ENCODE measurements around the gene RASAL3.

RASAL3 gene

DNA sequence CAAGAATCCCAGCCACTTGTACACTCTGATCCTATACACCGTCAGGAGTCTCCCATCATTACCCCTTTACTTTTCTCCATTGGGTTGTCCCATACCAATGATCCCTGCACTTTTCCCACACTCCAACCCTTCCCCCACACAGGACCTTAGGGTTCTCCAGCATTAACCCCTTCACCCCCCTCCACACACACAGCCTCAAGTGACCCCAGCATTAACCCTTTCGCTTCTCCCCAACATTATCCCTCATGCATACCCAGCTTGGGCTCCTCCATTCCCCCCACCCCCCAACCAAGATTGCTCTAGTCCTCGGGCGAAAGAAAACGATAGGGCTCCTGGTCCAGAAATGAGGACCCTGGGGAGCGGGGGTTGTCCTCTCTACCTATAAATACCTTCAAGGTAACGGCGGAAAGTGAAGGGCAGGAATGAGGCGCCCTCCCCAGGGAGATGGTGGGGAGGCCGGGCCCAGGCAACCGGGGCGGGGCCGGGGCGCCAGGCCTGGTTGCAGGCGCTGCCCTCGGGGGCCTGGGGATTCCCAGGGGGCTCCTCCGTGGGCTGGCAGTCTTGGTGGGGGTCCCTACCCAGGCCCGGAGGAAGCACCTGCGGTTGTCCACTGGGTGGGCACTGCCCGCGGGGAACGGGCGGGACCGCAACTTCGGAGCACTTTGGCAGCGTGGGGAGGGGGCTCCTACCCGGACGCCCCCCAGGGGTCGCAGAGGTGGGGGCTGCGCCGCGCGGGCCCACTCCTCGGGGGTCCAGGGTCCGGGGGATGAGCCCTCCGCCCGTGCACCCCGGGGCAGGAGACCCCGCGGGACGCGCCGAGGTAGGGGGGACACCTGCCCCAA is 15.3 kb downstream of the RASAL3 start:
- DNase-seq (ENCODE audit: low read depth), result no peak

DNA sequence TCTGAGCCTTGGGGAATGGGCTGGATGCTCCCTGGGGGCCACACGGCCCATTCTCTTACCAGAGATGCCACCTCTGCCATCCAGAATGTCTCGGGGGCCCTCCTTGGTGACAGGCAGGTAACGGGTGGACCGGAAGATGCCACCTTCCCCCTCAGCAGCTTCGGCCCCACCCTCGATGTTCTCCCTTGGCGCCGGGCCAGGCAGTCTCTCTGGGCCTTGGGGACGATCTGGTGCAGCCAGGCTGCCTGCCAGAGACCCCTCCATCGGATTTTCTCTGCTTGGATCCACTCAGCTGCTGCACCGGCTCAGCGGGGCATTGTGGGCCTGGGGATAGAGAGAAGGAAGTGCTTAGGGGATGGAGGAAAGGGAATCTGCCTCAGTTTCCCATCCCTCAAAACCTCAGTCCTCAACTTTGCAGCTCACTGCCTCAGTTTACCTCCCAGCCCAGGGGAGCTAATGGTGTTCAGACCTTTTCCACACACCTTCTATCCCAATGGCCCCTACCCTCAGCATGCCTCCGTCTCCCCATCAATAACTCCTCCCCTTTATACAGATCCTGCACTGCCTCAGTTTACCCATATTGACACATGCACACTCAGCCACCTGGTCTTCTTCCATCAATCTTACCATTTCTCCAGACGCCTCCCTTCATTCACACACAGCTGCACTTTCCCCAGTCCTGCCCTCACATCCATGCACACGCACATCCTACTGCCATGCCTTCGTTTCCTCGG is 16.1 kb downstream of the RASAL3 start:
- DNase-seq (ENCODE audit: low read depth), result no peak

DNA sequence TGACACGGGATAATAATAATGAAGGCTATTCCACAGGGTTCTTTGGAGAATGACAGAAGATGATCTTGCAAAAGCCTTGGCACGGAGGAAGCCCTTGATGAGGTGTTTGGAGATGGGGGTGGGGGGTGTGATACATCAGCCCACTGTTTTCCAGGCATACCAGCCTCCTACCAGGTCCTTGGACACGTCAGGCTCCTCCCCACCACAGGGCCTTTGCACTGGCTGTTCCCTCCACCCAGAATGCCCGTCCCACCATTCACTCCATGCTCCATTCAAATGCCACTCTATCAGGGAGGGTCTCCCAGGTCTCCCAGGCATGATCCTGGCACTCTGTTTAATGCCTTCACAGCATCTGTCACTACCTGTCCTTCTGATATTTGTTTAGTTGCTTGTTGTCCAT is 17.3 kb downstream of the RASAL3 start:
- no peak for DNase-seq (ENCODE audit: low read depth)

GRCh38 chr19:15445807-15446376 is 18.5 kb downstream of the RASAL3 start:
- DNase-seq (ENCODE audit: low read depth), result no peak

DNA sequence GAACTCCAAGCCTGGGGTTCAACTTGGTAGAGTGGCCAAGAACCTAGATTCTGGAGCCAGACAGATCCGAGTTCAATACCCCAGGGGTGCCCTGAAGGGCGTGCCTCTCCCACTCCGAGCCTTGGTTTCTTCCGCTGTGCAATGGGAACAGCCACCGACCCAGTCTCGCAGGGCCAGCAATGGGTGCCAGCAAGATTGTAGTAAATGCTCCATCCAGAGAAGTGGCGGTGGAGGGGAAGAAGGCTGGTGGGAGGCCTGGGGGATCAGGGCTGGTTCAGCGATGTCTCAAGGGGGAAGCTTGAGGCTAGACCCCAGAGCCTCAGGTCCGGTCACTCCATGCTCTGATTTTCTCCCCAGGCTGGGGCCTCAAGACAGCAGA is 19.1 kb downstream of the RASAL3 start:
- no peak for DNase-seq (ENCODE audit: low read depth)

DNA sequence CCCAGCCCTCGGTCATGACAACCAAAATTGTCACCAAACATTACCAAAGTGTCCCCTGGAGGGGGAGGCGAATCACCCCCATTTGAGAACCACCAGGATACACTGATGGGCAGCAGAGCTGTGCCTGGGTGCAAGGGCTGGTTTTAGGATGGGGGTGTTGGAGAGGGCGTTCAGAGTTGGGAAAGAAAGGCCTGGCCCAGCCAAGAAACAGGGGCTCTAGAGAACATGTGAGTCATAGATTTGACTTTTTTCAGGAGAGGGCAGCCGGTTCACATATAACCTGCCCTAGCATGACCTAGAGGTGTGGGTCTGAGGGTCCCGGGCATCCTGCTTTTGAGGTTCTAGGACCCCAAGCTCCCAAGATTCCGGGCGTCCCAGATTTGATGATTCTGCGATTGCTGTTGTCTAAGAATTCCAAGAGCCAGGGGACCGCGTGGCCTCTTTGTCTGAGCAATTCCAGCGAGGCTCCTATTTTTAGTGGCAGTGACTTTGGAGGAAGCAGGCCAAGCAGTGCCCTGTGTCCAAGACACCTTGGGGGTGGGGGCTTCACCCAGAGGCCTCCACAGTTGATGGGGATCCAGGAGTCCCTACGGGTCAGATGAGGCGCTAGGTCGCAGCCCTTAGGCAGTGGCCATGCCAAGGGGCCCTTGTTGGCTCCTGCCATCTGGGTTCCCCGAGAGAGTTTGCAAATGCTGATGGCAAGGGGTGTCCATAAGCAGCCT is 19.7 kb downstream of the RASAL3 start:
- no peak for DNase-seq (ENCODE audit: low read depth)

DNA sequence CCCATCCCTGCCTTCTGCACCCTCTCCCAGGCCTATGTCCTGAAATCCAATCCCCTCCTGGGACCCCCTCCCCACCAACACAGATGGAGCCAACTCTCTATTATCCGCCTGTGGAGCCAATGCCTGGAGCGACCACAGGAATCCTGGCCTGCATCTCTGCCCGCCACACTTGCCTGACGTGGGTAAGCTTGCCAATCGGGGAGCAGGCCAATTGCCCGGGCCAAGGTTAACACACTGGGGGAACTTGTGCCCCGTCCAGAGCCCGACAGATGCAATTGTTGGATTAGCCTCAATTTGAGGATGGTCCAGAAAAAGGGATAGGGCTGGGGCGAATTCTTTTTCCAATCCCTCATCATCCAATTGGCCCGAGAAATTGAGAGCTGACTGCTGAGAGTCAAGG is 20.5 kb downstream of the RASAL3 start:
- no peak for DNase-seq (ENCODE audit: low read depth)

DNA sequence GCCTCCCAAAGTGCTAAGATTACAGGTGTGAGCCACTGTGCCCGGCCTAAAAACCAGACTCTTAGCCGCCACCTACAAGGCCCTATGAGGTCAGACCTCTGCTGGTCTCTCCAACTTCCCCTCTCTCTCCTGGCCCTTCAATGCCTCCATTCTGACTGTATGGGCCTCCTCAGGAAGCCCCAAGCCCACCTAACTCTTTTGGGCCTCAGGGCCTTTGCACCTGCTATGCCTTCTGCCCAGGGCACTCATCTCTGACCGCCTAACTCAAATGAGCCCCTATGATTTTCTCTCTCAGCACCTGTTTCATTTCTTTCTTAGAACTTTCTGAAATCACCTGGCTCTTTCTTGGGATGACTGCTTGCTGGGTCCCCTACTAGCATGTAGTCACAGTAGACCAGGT is 21.0 kb downstream of the RASAL3 start:
- DNase-seq (ENCODE audit: low read depth), result no peak

GRCh38 chr19:15442142-15442920 is 22.0 kb downstream of the RASAL3 start:
- DNase-seq (ENCODE audit: low read depth), result no peak

GRCh38 chr19:15441317-15441716 is 23.0 kb downstream of the RASAL3 start:
- DNase-seq (ENCODE audit: low read depth), result no peak

- no peak for DNase-seq (ENCODE audit: low read depth)
These were observed 24.3 kb downstream of the RASAL3 start for GRCh38 chr19:15439821-15440641.

- DNase-seq (ENCODE audit: low read depth), result no peak
These were observed 25.1 kb downstream of the RASAL3 start for GRCh38 chr19:15439078-15439799.

DNA sequence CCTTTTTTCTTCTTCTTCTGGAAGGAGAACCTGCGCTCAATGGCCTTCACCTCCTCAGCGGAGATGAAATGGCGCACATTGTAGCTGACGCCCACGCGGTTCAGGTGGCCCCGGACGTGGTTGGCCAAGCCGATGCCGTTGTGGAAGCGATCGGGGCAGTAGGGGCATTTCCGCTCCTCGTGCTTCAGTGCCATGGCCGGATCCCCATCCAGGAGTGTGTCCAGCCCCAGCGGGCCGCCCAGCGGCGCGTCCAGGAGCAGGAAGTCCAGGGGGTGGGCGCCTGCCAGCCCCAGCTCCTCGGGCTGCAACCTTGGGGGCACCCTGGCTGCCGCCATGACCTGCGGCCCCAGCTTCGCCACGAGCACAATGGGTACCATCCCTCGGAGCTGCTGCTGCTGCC is 25.8 kb downstream of the RASAL3 start:
- no peak for DNase-seq (ENCODE audit: low read depth)

DNA sequence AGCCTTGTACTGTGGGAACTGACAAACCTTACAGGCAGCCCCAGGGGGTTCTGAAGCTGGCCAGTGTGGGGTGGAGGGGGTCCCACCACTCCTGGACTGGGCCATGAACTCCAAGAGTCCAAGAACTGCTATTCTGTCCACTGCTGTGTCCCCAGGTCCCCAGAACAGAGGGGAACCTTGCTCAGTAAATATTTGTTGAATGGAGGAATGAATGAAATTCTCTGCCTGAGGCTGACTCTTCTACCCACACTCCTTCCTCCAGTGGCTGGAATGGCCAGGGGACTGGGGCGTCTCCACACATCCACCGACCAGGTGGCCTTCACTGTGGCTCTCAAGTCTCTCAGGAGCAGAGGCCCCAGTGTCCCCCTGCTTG is 26.2 kb downstream of the RASAL3 start:
- no peak for DNase-seq (ENCODE audit: low read depth)

DNA sequence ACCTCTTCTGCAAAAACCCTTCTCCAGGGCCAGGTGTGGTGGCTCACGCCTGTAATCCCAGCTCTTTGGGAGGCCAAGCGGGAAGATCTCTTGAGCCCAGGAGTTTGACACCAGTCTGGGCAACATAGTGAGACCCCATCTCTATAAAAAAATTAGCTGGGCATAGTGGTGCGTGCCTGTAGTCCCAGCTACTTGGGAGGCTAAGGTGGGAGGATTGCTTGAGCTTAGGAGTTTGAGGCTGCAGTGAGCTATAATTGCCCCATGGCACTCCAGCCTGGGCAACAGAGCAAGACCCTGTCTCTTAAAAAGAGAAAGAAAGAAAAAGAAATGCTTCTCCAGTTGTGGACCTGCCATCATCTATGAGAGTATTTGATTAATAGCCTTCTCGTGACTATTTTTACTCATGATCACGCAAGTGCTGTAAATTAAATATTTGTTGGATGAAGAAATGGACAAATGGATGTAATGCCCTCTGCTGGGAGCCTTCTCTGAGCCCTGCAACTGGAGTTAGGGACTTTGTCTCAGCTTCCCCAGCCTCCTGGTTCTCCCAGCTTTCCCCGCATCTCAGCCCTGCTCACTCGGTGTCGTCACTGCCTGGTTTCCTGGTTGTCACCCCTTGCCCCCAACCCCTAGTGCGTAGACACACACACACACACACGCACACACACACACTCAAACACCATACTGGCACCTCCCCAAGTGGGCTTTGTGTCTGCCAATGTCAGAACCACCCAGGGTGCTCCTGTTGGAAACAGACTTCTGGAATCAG is 26.8 kb downstream of the RASAL3 start:
- no peak for DNase-seq (ENCODE audit: low read depth)

GRCh38 chr19:15436826-15437110 is 27.6 kb downstream of the RASAL3 start:
- DNase-seq (ENCODE audit: low read depth), result no peak

GRCh38 chr19:15436012-15436825 is 28.1 kb downstream of the RASAL3 start:
- no peak for DNase-seq (ENCODE audit: low read depth)

GRCh38 chr19:15433519-15434069 is 30.8 kb downstream of the RASAL3 start:
- DNase-seq (ENCODE audit: low read depth), result no peak

Data from fibroblast of the conjunctiva (primary cell).